Measurements from ENCODE around the gene SMDT1. TPM values are rescaled to one million over a fixed set of nuclear protein-coding genes. Genes with fewer than 3 reads are reported as not detected.
"Not testable (repeated sequence)": the region's sequence is repeated elsewhere in the genome, so short reads cannot be mapped to it uniquely, and the experiment has no call there.

SMDT1 gene
- total and polyA plus RNA-seq, 4 donors, result 34.7 to 167 (median 100) TPM

DNA sequence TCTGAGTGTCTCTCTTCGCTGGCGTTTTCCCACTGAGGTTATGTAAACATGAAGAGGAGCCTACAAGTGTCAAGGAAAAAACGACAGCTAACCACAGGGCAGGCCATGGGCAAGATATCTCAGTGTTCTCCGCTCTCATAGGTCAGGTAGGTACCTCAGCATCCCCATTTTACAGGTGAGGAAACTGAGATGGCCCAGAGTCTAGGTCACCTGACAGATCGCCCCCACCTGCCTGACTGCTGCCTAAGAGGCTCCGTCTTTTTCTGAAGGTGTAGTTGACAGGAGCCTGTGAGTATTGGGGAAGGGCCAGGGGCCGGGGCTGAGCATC lies 11.9 kb downstream of the SMDT1 start:
- Histone ChIP-seq H3K4me3 (peak overlapping the region; percentile 46), H3K36me3 (ENCODE audit: control insufficient read depth in 4 of 4, insufficient read depth in 4 of 4, low read length in 4 of 4) (peaks cover 4 to 14% (median 9%) of the 10 kb centered on the region in 4 donors), H3K4me1 (ENCODE audit: control insufficient read depth in 5 of 5, insufficient read depth in 5 of 5, low read length in 5 of 5) (peaks cover 0 to 14% (median 3%) of the 10 kb centered on the region in 5 donors), H3K27ac (ENCODE audit: low read depth in 1 of 2, low read length in 1 of 2) (peak overlapping the region; percentile 80 to 89), H3K27me3 (ENCODE audit: control insufficient read depth in 3 of 3, insufficient read depth in 3 of 3, low read length in 2 of 3) (no peaks in the 10 kb centered on the region), H3K9ac (ENCODE audit: insufficient read depth in 1 of 2, low read length in 2 of 2) (peak overlapping the region in 1 of 2 donors; percentile 84), H3K9me3 (ENCODE audit: control insufficient read depth in 4 of 4, insufficient read depth in 3 of 4, low read length in 3 of 4) (peaks cover 0 to 1% (median 0%) of the 10 kb centered on the region in 4 donors)
- TF ChIP-seq, protein P1, sequence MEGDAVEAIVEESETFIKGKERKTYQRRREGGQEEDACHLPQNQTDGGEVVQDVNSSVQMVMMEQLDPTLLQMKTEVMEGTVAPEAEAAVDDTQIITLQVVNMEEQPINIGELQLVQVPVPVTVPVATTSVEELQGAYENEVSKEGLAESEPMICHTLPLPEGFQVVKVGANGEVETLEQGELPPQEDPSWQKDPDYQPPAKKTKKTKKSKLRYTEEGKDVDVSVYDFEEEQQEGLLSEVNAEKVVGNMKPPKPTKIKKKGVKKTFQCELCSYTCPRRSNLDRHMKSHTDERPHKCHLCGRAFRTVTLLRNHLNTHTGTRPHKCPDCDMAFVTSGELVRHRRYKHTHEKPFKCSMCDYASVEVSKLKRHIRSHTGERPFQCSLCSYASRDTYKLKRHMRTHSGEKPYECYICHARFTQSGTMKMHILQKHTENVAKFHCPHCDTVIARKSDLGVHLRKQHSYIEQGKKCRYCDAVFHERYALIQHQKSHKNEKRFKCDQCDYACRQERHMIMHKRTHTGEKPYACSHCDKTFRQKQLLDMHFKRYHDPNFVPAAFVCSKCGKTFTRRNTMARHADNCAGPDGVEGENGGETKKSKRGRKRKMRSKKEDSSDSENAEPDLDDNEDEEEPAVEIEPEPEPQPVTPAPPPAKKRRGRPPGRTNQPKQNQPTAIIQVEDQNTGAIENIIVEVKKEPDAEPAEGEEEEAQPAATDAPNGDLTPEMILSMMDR (IDR thresholded peaks at IDR 0.05; ENCODE audit: control extremely low read depth, extremely low read depth), result no peak
- ATAC-seq (ENCODE audit: insufficient read depth, low FRiP score) (no peak), DNase-seq (no peak)
- 32 to 34% methylated on average over 7 of the region's 7 CpGs for WGBS, 2 donors

DNA sequence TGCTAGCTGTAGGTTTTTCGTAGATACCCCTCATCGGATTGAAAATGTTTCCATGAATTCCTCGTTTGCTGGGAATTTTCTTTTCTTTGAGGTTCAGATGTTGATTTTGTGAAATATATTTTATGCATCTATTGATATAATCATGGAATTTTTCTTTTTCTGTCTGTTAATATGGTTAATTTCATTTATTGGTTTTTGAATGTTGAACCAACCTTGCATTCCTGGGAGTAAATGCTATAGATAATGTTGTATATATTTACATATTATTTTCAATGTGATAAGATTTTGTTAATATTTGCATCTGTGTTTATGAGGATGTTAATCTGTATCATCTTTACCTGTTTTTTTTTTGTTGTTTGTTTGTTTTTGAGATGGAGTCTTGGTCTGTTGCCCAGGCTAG lies 21.7 kb downstream of the SMDT1 start:
- TF ChIP-seq, protein P1 (IDR thresholded peaks at IDR 0.05; ENCODE audit: control extremely low read depth, extremely low read depth), result no peak
- no peak overlapping the region for H3K27ac ChIP-seq (ENCODE audit: low read depth in 1 of 2, low read length in 1 of 2)
- H3K4me1 ChIP-seq (ENCODE audit: control insufficient read depth in 5 of 5, insufficient read depth in 5 of 5, low read length in 5 of 5), result no peaks in the 10 kb centered on the region
- H3K4me3 ChIP-seq, result no peak overlapping the region
- 96% methylated on average over 3 of the region's 3 CpGs for WGBS, 2 donors
- H3K9me3 ChIP-seq (ENCODE audit: control insufficient read depth in 4 of 4, insufficient read depth in 3 of 4, low read length in 3 of 4), result peaks cover 0 to 17% (median 9%) of the 10 kb centered on the region in 4 donors
- H3K36me3 ChIP-seq (ENCODE audit: control insufficient read depth in 4 of 4, insufficient read depth in 4 of 4, low read length in 4 of 4), result peaks cover 0 to 2% (median 0%) of the 10 kb centered on the region in 4 donors
- H3K9ac ChIP-seq (ENCODE audit: insufficient read depth in 1 of 2, low read length in 2 of 2), result no peak overlapping the region
- H3K27me3 ChIP-seq (ENCODE audit: control insufficient read depth in 3 of 3, insufficient read depth in 3 of 3, low read length in 2 of 3), result no peaks in the 10 kb centered on the region
- no peak for ATAC-seq (ENCODE audit: insufficient read depth, low FRiP score)
- DNase-seq, result no peak

DNA sequence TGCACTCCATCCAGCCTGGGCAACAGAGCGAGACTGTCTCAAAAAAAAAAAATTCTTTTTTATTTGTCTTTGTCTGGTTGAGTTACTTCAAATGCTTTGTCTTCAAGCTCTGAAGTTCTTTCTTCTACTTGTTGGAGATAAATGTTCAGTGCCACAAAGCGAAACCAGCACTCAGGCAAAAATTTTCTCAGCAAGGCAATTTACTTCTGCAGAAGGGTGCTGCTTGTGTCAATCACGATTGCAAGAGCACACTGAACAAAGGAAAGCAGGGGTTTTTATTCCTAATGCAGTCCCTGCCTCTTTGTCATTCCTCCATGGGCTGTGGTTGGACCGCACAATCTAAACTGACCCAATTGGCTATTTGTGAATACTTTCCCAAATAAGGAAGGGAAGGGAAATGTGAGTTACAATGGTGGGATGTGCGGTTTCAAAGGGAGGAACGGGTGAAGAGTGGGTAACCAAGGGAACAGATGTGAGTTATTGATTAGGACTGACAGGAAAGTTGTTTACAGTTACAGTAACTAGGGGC lies 24.9 kb downstream of the SMDT1 start:
- not testable (repeated sequence) for ATAC-seq (ENCODE audit: insufficient read depth, low FRiP score); H3K4me1 ChIP-seq (ENCODE audit: control insufficient read depth in 5 of 5, insufficient read depth in 5 of 5, low read length in 5 of 5); H3K27ac ChIP-seq (ENCODE audit: low read depth in 1 of 2, low read length in 1 of 2); H3K4me3 ChIP-seq; H3K36me3 ChIP-seq (ENCODE audit: control insufficient read depth in 4 of 4, insufficient read depth in 4 of 4, low read length in 4 of 4); H3K27me3 ChIP-seq (ENCODE audit: control insufficient read depth in 3 of 3, insufficient read depth in 3 of 3, low read length in 2 of 3); H3K9ac ChIP-seq (ENCODE audit: insufficient read depth in 1 of 2, low read length in 2 of 2); DNase-seq
- WGBS, 2 donors, result 96 to 97% methylated on average over 6 of the region's 6 CpGs
- H3K9me3 ChIP-seq (ENCODE audit: control insufficient read depth in 4 of 4, insufficient read depth in 3 of 4, low read length in 3 of 4), result peaks cover 0 to 15% (median 9%) of the 10 kb centered on the region in 4 donors

DNA sequence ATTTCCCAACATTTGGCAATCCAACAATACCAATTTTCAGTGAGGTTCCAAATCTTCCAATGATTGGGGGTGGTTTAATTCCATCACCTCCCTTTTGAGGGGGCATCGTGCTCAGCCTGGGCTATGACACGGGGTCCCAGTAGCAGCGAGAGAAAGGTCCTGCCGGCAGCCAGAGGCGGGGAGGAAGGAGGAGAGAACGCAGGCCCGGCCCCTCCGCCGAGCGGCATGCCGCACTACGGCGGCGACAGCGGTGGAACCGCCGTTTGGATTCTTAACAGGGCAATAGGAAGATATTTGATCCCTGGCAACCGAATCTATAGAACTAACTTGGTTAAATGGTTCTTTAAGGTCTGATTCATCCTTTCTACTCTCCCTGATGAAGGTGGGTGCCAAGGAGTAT lies 29.3 kb downstream of the SMDT1 start:
- TF ChIP-seq, protein P1 (IDR thresholded peaks at IDR 0.05; ENCODE audit: control extremely low read depth, extremely low read depth), result no peak
- Histone ChIP-seq H3K9me3 (ENCODE audit: control insufficient read depth in 4 of 4, insufficient read depth in 3 of 4, low read length in 3 of 4) (peaks cover 0 to 6% (median 2%) of the 10 kb centered on the region in 4 donors), H3K4me3 (no peak overlapping the region), H3K9ac (ENCODE audit: insufficient read depth in 1 of 2, low read length in 2 of 2) (no peak overlapping the region), H3K36me3 (ENCODE audit: control insufficient read depth in 4 of 4, insufficient read depth in 4 of 4, low read length in 4 of 4) (no peaks in the 10 kb centered on the region), H3K27ac (ENCODE audit: low read depth in 1 of 2, low read length in 1 of 2) (no peak overlapping the region), H3K4me1 (ENCODE audit: control insufficient read depth in 5 of 5, insufficient read depth in 5 of 5, low read length in 5 of 5) (peaks cover 0 to 5% (median 0%) of the 10 kb centered on the region in 5 donors), H3K27me3 (ENCODE audit: control insufficient read depth in 3 of 3, insufficient read depth in 3 of 3, low read length in 2 of 3) (no peaks in the 10 kb centered on the region)
- 90 to 92% methylated on average over 18 of the region's 18 CpGs for WGBS, 2 donors
- ATAC-seq (ENCODE audit: insufficient read depth, low FRiP score) (no peak), DNase-seq (no peak)
